WTC11 (cell line): ENCODE results near the gene TEX35.

Experiments used
- CREB1 ChIP-seq: sonication (generic); formaldehyde crosslinking; IDR thresholded peaks from 2 replicates; pipeline ENCODE4 v1.8.0; 2023; ENCODE audit warnings: mild to moderate bottlenecking, missing genetic modification reagents
- CTCF ChIP-seq: fragments of 200-600 bp; IDR thresholded peaks from 2 replicates; pipeline ENCODE4 v1.8.0; 2022; ENCODE audit warnings: antibody characterized with exemption
- ETV6 ChIP-seq: sonication (generic); formaldehyde crosslinking; IDR thresholded peaks from 2 replicates; pipeline ENCODE4 v1.8.1; 2022; ENCODE audit warnings: mild to moderate bottlenecking, missing genetic modification reagents
- JUN ChIP-seq: sonication (generic); formaldehyde crosslinking; IDR thresholded peaks from 2 replicates; pipeline ENCODE4 v1.8.0; 2023; ENCODE audit warnings: mild to moderate bottlenecking, missing genetic modification reagents
- MAX ChIP-seq: sonication (generic); formaldehyde crosslinking; IDR thresholded peaks from 2 replicates; pipeline ENCODE4 v1.8.0; 2022; ENCODE audit warnings: mild to moderate bottlenecking, missing genetic modification reagents
- SP1 ChIP-seq: sonication (generic); formaldehyde crosslinking; conservative IDR thresholded peaks from 2 replicates; pipeline ENCODE4 v1.8.1; 2022; ENCODE audit warnings: missing genetic modification reagents
- STAT6 ChIP-seq: sonication (generic); formaldehyde crosslinking; conservative IDR thresholded peaks from 2 replicates; pipeline ENCODE4 v1.8.1; 2023; ENCODE audit warnings: mild to moderate bottlenecking, low read depth, missing genetic modification reagents, moderate library complexity
- USF1 ChIP-seq: sonication (generic); formaldehyde crosslinking; IDR thresholded peaks from 2 replicates; pipeline ENCODE4 v1.8.0; 2022; ENCODE audit warnings: mild to moderate bottlenecking, missing genetic modification reagents
- ZNF232 ChIP-seq: sonication (generic); formaldehyde crosslinking; IDR thresholded peaks from 2 replicates; pipeline ENCODE4 v1.8.0; 2022; ENCODE audit warnings: mild to moderate bottlenecking, missing genetic modification reagents
- ZNF512 ChIP-seq: sonication (generic); formaldehyde crosslinking; IDR thresholded peaks from 2 replicates; pipeline ENCODE4 v1.8.1; 2022; ENCODE audit warnings: missing genetic modification reagents, borderline replicate concordance

GRCh38 chr1:178467837-178468236, 45.1 kb upstream of the TEX35 start:
- no peak for TF ChIP-seq ETV6 (CRISPR knock-in tag)
- TF ChIP-seq CTCF: no peak
- no peak for TF ChIP-seq MAX (CRISPR knock-in tag)
- no peak for TF ChIP-seq ZNF232
- no peak for TF ChIP-seq SP1
- no peak for TF ChIP-seq JUN (CRISPR knock-in tag)
- TF ChIP-seq CREB1 (CRISPR knock-in tag): no peak
- TF ChIP-seq ZNF512: no peak
- TF ChIP-seq USF1: no peak
- no peak for TF ChIP-seq STAT6 (CRISPR knock-in tag)
